Sigmoid colon (tissue), 4 donors: ENCODE data around the gene NR2C2.

ENCODE experiments used
- EP300 ChIP-seq, 4 donors: sonication (generic); formaldehyde crosslinking; IDR thresholded peaks; one replicate each; pipeline ENCODE4 v1.6.1; 2017; ENCODE audit warnings: antibody characterized with exemption in 4 of 4
- POLR2A ChIP-seq, 2 donors: fragments of 450-650 bp; IDR thresholded peaks; one replicate each; pipeline ENCODE4 v1.6.1; 2016; ENCODE audit warnings: antibody characterized with exemption in 2 of 2, mild to moderate bottlenecking in 2 of 2, moderate library complexity in 2 of 2
- TF ChIP-seq, protein P1 (sequence below), 4 experiments: fragments of 450-650 bp in 3 of 4; fragments of 200-600 bp in 1 of 4; IDR thresholded peaks; one replicate each; pipeline ENCODE4 v1.5.1; 2016 to 2019; ENCODE audit warnings: antibody characterized with exemption in 4 of 4, mild to moderate bottlenecking in 3 of 4, moderate library complexity in 2 of 4

- TF ChIP-seq, protein P1, sequence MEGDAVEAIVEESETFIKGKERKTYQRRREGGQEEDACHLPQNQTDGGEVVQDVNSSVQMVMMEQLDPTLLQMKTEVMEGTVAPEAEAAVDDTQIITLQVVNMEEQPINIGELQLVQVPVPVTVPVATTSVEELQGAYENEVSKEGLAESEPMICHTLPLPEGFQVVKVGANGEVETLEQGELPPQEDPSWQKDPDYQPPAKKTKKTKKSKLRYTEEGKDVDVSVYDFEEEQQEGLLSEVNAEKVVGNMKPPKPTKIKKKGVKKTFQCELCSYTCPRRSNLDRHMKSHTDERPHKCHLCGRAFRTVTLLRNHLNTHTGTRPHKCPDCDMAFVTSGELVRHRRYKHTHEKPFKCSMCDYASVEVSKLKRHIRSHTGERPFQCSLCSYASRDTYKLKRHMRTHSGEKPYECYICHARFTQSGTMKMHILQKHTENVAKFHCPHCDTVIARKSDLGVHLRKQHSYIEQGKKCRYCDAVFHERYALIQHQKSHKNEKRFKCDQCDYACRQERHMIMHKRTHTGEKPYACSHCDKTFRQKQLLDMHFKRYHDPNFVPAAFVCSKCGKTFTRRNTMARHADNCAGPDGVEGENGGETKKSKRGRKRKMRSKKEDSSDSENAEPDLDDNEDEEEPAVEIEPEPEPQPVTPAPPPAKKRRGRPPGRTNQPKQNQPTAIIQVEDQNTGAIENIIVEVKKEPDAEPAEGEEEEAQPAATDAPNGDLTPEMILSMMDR (IDR thresholded peaks at IDR 0.05), result no peak
- no peak for TF ChIP-seq POLR2A (IDR thresholded peaks at IDR 0.05)
- no peak for TF ChIP-seq EP300 (IDR thresholded peaks at IDR 0.05)
Measured at GRCh38 chr3:14980689-14981088, 33.3 kb downstream of the NR2C2 start.
